ENCODE results near the gene NTN5. TPM values are rescaled to one million over a fixed set of nuclear protein-coding genes. Genes with fewer than 3 reads are reported as not detected.

NTN5 gene
- total RNA-seq, 1 donor from 2014 or later: 0.11 TPM

GRCh38 chr19:48716562-48717291 lies 43.9 kb upstream of the NTN5 start:
- Histone ChIP-seq H3K4me1 (ENCODE audit: insufficient read depth, low read length) (peaks cover 27% of the 10 kb centered on the region), H3K27ac (ENCODE audit: low read depth, low read length) (no peak overlapping the region), H3K9me3 (ENCODE audit: insufficient read depth, low read depth, low read length) (no peaks in the 10 kb centered on the region), H3K9ac (ENCODE audit: low read length) (peak overlapping the region; percentile 38), H3K4me3 (ENCODE audit: insufficient read depth, low read depth, low read length) (peak overlapping the region; percentile 15), H2AFZ (ENCODE audit: low read depth, low read length) (peak overlapping the region; percentile 72), H4K20me1 (ENCODE audit: insufficient read depth, low read length) (no peaks in the 10 kb centered on the region), H3K27me3 (ENCODE audit: insufficient read depth, low read length) (no peaks in the 10 kb centered on the region), H3K79me2 (ENCODE audit: insufficient read depth, low read length) (no peaks in the 10 kb centered on the region), H3K36me3 (ENCODE audit: insufficient read depth, low read length) (no peaks in the 10 kb centered on the region), H3K4me2 (ENCODE audit: low read length) (peak overlapping the region; percentile 78)
- TF ChIP-seq EZH2 (IDR thresholded peaks at IDR 0.05; ENCODE audit: insufficient read depth, low read length): no peak
- TF ChIP-seq, protein P1, sequence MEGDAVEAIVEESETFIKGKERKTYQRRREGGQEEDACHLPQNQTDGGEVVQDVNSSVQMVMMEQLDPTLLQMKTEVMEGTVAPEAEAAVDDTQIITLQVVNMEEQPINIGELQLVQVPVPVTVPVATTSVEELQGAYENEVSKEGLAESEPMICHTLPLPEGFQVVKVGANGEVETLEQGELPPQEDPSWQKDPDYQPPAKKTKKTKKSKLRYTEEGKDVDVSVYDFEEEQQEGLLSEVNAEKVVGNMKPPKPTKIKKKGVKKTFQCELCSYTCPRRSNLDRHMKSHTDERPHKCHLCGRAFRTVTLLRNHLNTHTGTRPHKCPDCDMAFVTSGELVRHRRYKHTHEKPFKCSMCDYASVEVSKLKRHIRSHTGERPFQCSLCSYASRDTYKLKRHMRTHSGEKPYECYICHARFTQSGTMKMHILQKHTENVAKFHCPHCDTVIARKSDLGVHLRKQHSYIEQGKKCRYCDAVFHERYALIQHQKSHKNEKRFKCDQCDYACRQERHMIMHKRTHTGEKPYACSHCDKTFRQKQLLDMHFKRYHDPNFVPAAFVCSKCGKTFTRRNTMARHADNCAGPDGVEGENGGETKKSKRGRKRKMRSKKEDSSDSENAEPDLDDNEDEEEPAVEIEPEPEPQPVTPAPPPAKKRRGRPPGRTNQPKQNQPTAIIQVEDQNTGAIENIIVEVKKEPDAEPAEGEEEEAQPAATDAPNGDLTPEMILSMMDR (IDR thresholded peaks at IDR 0.05; ENCODE audit: insufficient read depth, low read depth, low read length): no peak
- no peak for FAIRE-seq
- Mint-ChIP-seq H3K4me3 (ENCODE audit: unreplicated experiment) (peak overlapping the region; percentile 75), H3K27ac (ENCODE audit: unreplicated experiment) (peak overlapping the region; percentile 66), H3K9me3 (ENCODE audit: unreplicated experiment) (no peaks in the 10 kb centered on the region), H3K4me1 (ENCODE audit: low read depth, unreplicated experiment) (peaks cover 3% of the 10 kb centered on the region), H3K27me3 (ENCODE audit: low read depth, unreplicated experiment) (no peaks in the 10 kb centered on the region), H3K36me3 (ENCODE audit: low read depth, unreplicated experiment) (no peaks in the 10 kb centered on the region)
- DNase-seq (ENCODE audit: low read depth): peak; percentile 29

DNA sequence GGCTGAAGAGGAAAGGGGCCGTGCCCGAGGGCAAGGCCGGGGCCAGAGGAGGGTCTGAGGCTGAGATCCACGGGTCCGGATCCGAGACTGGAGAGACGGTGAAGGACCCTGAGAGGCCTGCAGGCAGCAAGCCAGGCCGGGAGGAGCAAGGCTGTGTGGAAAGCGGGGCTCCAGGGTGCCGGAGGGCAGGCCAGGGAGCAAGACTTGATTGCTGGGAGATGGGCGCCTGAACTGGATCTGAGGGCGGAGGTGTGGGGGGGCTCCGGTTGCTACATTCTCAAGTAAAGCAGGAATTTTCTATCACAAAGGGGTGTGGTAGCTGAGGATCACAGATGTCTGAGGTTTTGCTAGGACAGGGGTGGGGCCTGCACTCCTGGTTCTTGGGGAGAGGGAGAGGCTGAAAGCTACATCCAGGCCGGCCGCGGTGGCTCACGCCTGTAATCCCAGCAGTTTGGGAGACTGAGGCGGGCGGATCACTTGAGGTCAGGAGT lies 42.9 kb upstream of the NTN5 start:
- Histone ChIP-seq H3K9me3 (ENCODE audit: insufficient read depth, low read depth, low read length) (no peaks in the 10 kb centered on the region), H3K36me3 (ENCODE audit: insufficient read depth, low read length) (no peaks in the 10 kb centered on the region), H3K4me2 (ENCODE audit: low read length) (no peak overlapping the region), H4K20me1 (ENCODE audit: insufficient read depth, low read length) (no peaks in the 10 kb centered on the region), H2AFZ (ENCODE audit: low read depth, low read length) (no peak overlapping the region), H3K4me3 (ENCODE audit: insufficient read depth, low read depth, low read length) (no peak overlapping the region), H3K4me1 (ENCODE audit: insufficient read depth, low read length) (peaks cover 27% of the 10 kb centered on the region), H3K79me2 (ENCODE audit: insufficient read depth, low read length) (no peaks in the 10 kb centered on the region), H3K9ac (ENCODE audit: low read length) (no peak overlapping the region), H3K27me3 (ENCODE audit: insufficient read depth, low read length) (no peaks in the 10 kb centered on the region), H3K27ac (ENCODE audit: low read depth, low read length) (no peak overlapping the region)
- Mint-ChIP-seq H3K27me3 (ENCODE audit: low read depth, unreplicated experiment) (no peaks in the 10 kb centered on the region), H3K36me3 (ENCODE audit: low read depth, unreplicated experiment) (peaks cover 7% of the 10 kb centered on the region), H3K27ac (ENCODE audit: unreplicated experiment) (peak overlapping the region; percentile 62), H3K4me1 (ENCODE audit: low read depth, unreplicated experiment) (peaks cover 3% of the 10 kb centered on the region), H3K9me3 (ENCODE audit: unreplicated experiment) (no peaks in the 10 kb centered on the region), H3K4me3 (ENCODE audit: unreplicated experiment) (no peak overlapping the region)
- FAIRE-seq: no peak
- TF ChIP-seq EZH2 (IDR thresholded peaks at IDR 0.05; ENCODE audit: insufficient read depth, low read length): no peak
- TF ChIP-seq, protein P1 (IDR thresholded peaks at IDR 0.05; ENCODE audit: insufficient read depth, low read depth, low read length): no peak
- no peak for DNase-seq (ENCODE audit: low read depth)
